ENCODE results near the gene ZBTB4. TPM values are rescaled to one million over a fixed set of nuclear protein-coding genes. Genes with fewer than 3 reads are reported as not detected.
"Not testable (repeated sequence)": the region's sequence is repeated elsewhere in the genome, so short reads cannot be mapped to it uniquely, and the experiment has no call there.

Gene ZBTB4
- total RNA-seq, 1 donor from 2014 or later = 84.7 TPM

DNA sequence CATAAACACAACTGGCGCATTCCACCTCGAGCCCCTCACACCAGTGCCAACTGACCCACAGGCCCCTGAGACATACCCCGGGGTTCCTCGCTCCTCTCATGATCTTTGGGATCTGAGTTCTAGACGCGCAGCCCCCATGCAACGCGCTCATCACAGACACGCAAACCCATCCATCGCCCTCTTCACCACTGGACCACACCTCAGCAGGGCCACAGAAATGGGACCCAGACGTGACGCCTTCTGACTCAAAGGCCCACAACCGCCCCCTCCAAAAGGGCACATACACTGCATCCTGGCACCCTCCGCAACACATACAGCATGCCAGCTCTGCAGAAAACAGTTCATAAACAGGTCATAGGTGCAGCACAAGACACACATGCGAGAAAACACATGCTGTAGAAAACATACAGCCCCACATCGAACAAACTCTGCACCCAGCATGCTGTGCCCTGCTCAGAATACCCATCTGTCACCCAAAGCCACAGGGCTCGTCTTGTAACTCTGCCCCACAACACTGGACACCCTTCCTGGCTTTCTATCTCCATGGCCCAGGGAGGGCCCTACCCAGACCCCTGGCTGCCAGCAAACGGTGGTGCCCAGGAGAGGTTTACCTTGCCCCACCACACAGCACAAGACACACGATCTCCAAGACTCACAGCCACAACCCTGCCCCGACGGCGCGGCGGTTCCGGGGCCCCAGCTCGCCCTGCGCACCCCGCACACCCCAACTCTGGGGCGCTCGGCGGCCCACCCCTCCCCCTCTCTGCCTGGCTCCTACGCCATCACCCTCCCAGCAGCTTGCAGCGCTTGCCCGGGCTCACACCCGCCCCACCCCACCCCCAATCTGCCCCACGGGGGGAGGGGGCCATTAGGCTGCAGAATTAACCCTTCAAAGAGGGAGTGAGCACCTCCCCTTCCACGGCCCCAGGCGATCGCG lies 887 bp downstream of the ZBTB4 start:
- TF ChIP-seq, protein P1, sequence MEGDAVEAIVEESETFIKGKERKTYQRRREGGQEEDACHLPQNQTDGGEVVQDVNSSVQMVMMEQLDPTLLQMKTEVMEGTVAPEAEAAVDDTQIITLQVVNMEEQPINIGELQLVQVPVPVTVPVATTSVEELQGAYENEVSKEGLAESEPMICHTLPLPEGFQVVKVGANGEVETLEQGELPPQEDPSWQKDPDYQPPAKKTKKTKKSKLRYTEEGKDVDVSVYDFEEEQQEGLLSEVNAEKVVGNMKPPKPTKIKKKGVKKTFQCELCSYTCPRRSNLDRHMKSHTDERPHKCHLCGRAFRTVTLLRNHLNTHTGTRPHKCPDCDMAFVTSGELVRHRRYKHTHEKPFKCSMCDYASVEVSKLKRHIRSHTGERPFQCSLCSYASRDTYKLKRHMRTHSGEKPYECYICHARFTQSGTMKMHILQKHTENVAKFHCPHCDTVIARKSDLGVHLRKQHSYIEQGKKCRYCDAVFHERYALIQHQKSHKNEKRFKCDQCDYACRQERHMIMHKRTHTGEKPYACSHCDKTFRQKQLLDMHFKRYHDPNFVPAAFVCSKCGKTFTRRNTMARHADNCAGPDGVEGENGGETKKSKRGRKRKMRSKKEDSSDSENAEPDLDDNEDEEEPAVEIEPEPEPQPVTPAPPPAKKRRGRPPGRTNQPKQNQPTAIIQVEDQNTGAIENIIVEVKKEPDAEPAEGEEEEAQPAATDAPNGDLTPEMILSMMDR (IDR thresholded peaks at IDR 0.05) = no peak
- H3K4me3 ChIP-seq = peak overlapping the region; percentile 90
- no peaks in the 10 kb centered on the region for H3K36me3 ChIP-seq
- DNase-seq = peak; percentile 85
- H3K27ac ChIP-seq = peak overlapping the region; percentile 99
- no peaks in the 10 kb centered on the region for H3K9me3 ChIP-seq
- no peaks in the 10 kb centered on the region for H3K27me3 ChIP-seq
- intact Hi-C loops (cut with DNase I) = no loop called here
- H3K4me1 ChIP-seq = peaks cover 37% of the 10 kb centered on the region
- peak; percentile 48 for ATAC-seq

DNA sequence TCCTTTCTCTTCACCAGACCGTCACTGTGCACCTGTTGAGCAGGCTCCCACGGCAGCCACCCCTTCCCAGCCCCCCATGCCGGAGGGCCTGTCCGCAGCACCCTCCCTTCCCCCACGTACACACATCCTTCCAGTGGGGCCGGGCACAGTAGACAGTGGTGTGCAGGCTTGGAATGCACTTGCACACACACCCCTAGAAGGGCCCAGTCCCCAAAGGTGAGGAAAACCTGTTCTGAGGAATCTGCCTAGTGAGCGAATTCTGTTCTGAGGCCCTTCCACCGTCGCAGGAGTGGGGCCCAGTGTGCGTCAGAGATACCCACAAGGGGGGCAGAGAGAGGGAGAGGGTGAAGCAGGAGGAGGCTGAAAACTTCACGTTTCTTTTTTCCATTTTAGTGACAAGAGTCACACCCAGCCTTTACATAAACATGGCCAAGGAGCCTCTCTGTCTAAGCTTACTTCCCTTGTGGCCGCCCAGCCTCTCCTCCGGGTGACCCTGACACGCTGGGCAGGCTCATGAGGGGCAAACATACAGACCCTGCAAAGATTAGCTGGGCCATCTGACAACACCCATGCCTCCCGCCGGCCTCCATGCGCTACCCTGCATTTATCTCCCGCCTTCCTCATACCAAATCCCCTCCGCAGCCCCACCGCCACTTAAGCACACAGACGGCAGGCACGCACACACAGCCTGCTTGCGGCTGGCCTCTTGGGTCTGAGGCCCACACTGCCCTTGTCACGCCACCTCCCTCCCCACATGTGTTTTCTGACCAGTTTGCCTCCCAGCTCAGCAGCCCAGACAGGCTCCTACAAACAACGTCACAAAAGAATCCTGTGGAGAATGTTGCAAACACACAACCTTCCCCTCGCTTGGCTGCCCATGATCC lies 1.8 kb downstream of the ZBTB4 start:
- ATAC-seq = peak; percentile 42
- no peaks in the 10 kb centered on the region for H3K9me3 ChIP-seq
- TF ChIP-seq, protein P1 (IDR thresholded peaks at IDR 0.05) = no peak
- peak overlapping the region; percentile 99 for H3K27ac ChIP-seq
- H3K27me3 ChIP-seq = no peaks in the 10 kb centered on the region
- no peaks in the 10 kb centered on the region for H3K36me3 ChIP-seq
- intact Hi-C loops (cut with DNase I) = no loop called here
- peak overlapping the region; percentile 90 for H3K4me3 ChIP-seq
- peaks cover 37% of the 10 kb centered on the region for H3K4me1 ChIP-seq
- DNase-seq = peak; percentile 76

DNA sequence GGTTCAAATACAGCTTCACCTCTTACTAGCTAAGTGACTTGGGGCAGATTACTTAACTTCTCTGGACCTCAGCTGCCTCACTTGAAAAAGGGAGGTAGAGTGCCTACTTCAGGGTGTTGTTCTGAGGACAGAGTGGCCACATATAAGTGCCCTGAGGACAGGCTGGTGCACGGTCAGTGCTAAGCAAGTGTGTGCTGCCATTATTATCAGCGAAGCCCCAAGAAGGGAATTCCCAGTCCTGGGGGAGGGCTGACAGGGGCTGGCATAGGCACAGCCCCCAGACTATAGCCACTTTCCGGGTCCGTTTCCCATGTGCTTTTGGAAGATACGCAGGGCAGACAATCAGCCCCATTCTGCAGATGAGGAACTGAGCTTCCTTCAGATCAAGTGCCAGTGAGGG lies 2.5 kb downstream of the ZBTB4 start:
- no peaks in the 10 kb centered on the region for H3K36me3 ChIP-seq
- no peaks in the 10 kb centered on the region for H3K27me3 ChIP-seq
- H3K27ac ChIP-seq = peak overlapping the region; percentile 99
- intact Hi-C loops (cut with DNase I) = no loop called here
- TF ChIP-seq, protein P1 (IDR thresholded peaks at IDR 0.05) = no peak
- DNase-seq (no peak), ATAC-seq (no peak)
- H3K9me3 ChIP-seq = no peaks in the 10 kb centered on the region
- H3K4me3 ChIP-seq = peak overlapping the region; percentile 90
- peaks cover 38% of the 10 kb centered on the region for H3K4me1 ChIP-seq

DNA sequence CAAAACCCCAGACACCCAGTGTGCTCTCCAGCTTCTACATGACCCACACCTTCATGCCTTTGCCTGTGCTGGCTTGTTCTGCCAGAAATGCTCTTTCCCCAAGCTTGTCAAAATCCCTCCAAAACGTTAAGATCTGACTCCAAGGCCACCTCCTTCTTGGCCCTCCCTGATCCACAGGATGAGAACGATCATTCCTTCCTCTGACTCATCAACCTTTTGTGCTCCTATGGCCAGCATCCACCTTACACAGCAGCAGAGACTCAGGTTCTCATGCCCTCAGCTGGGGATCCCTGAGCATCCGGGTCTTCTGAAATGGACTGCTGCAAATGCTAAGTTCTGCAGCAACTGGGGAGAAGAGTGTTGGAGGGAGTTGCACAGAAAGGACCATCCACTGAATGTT lies 2.9 kb downstream of the ZBTB4 start:
- ATAC-seq = no peak
- TF ChIP-seq, protein P1 (IDR thresholded peaks at IDR 0.05) = no peak
- peak overlapping the region; percentile 99 for H3K27ac ChIP-seq
- H3K4me1 ChIP-seq = peaks cover 43% of the 10 kb centered on the region
- H3K4me3 ChIP-seq = no peak overlapping the region
- H3K27me3 ChIP-seq = no peaks in the 10 kb centered on the region
- no peaks in the 10 kb centered on the region for H3K36me3 ChIP-seq
- DNase-seq = no peak
- intact Hi-C loops (cut with DNase I) = no loop called here
- H3K9me3 ChIP-seq = no peaks in the 10 kb centered on the region

DNA sequence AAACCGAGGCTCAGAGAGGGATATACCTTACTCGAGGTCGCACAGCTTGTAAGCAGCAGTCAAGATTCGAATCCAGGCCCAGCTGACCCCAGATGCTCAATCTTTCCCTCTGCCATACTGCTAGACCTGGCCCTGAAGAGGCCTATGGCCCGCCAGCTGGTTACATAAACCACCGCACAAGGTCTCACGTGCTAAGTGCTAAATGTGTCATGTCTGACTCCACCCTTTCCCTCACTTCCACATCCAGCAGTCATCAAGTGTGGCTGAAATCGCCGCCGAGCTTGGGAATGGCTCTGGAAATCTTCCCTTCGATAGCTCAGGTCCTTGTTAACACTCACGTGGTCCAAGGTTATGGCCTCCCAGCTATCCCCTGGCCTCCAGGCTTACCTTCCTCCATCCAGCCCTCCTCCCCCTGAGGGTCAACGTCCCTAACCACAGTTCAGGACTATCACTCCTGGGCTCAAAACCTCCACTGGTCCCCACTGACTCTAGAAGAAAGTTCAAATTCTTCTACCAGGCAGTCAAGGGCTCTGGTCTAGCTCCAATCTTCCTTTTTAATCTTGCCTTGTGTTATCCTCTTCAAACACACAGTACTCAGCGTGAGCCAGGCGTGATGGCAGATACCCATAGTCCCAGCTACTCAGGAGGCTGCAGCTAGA lies 3.5 kb downstream of the ZBTB4 start:
- TF ChIP-seq, protein P1 (IDR thresholded peaks at IDR 0.05) = no peak
- intact Hi-C loops (cut with DNase I) = no loop called here
- Histone ChIP-seq H3K9me3 (no peaks in the 10 kb centered on the region), H3K27ac (peak overlapping the region; percentile 99), H3K27me3 (no peaks in the 10 kb centered on the region), H3K4me3 (no peak overlapping the region), H3K36me3 (no peaks in the 10 kb centered on the region), H3K4me1 (peaks cover 45% of the 10 kb centered on the region)
- ATAC-seq = peak; percentile 35
- no peak for DNase-seq

GRCh38 chr17:7474767-7475166 lies 4.7 kb downstream of the ZBTB4 start:
- H3K36me3 ChIP-seq; H3K27me3 ChIP-seq; ATAC-seq; intact Hi-C loops (cut with DNase I); H3K4me3 ChIP-seq; H3K9me3 ChIP-seq: not testable (repeated sequence)
- Histone ChIP-seq H3K27ac (peak overlapping the region; percentile 99), H3K4me1 (peaks cover 42% of the 10 kb centered on the region)
- peak; percentile 84 for DNase-seq

All from upper lobe of right lung (tissue), 1 donor.